IPS DF 6.9 (cell line): ENCODE data around the gene MRTFA.
"Not testable (repeated sequence)": the region's sequence is repeated elsewhere in the genome, so short reads cannot be mapped to it uniquely, and the experiment has no call there.

ENCODE experiments used
- DNase-seq: peaks from one replicate; pipeline ENCODE4 v3.0.0-alpha.2; 2013; ENCODE audit warnings: low read depth, low spot score
- H3K27ac ChIP-seq: one replicate; pipeline ENCODE4 v1.5.1; 2013; ENCODE audit warnings: low read length, control low read depth
- H3K27me3 ChIP-seq: 2 replicates; pipeline ENCODE4 v1.6.1; 2013; ENCODE audit warnings: mild to moderate bottlenecking, low read length; ENCODE audit not compliant: control insufficient read depth, insufficient read depth
- H3K36me3 ChIP-seq: 2 replicates; pipeline ENCODE4 v1.6.1; 2013; ENCODE audit warnings: low read length; ENCODE audit not compliant: control insufficient read depth, insufficient read depth
- H3K4me1 ChIP-seq: 2 replicates; pipeline ENCODE4 v1.6.1; 2013; ENCODE audit warnings: low read length; ENCODE audit not compliant: control insufficient read depth, insufficient read depth
- H3K4me3 ChIP-seq: 2 replicates; pipeline ENCODE4 v1.5.1; 2013; ENCODE audit warnings: mild to moderate bottlenecking, low read length
- H3K9me3 ChIP-seq: 2 replicates; pipeline ENCODE4 v1.6.1; 2013; ENCODE audit warnings: low read length, inconsistent platforms; ENCODE audit not compliant: control insufficient read depth, insufficient read depth
- WGBS: extraction: QIAGEN DNeasy Blood & Tissue Kit; methylation state at CpG from one replicate; pipeline ENCODE4 v1.1.7; 2013; ENCODE audit warnings: mixed read lengths, missing lambda C conversion rate; ENCODE audit not compliant: insufficient read length, insufficient coverage; 5-methylcytosine and 5-hydroxymethylcytosine counted together

The MRTFA gene

DNA sequence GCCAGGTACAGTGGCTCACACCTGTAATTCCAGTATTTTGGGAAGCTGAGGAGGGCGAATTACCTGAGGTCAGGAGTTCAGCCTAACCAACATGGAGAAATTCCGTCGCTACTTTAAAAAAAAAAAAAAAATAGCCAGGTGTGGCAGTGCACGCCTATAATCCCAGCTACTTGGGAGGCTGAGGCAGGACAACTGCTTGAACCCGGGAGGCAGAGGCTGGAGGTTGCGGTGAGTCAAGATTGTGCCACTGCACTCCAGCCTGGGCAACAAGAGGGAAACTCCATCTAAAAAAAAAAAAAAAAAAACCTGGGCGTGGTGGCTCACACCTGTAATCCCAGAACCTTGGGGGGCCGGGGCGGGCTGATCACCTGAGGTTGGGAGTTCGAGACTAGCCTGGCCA lies 37.8 kb downstream of the MRTFA start:
- not testable (repeated sequence) for H3K27ac ChIP-seq, H3K4me1 ChIP-seq, H3K4me3 ChIP-seq, H3K36me3 ChIP-seq, H3K9me3 ChIP-seq, DNase-seq, H3K27me3 ChIP-seq
- WGBS: no CpG with 5 or more reads among the region's 10 CpGs

DNA sequence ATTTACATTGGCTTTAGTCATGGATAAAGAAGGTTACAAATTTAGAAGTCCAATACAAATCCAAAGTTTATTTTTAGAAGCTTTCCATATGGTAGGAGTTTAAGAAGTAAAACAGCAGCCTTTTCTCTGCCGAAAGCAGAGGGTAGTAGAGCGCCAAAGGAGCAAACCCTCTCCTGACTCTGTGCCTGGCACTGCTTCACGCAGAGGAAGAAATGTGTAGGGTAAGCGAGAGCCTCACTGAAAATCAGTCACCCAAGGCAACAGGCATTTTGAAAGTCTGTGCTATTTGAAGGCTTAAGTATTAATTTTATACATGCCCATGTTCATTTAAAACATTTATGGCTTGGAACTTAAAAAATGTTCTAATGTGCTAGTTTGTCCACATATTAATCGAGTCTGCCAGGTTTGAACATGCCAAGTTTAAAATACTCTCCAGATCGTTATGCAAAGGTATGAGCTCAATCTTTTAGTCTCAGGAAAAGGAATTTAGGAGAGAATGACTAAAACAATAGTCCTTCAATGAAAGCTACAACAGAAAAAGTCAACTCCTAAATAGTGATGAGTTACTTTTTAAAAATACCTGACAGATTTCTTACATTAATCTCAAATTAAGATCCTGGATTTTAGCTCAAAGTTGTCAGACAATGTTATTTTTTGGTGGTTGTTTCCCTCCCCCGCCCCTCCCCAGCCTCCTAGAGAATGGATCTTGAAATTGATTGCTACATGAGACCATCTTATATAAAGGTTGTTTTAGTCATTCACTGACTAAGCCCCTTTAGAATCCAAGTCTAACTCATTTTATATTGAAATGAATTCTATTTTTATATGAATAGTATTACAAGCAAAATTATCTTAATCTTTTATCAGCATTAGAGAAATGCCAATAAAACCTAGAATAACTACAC lies 38.7 kb downstream of the MRTFA start:
- WGBS: no CpG with 5 or more reads among the region's 7 CpGs
- Histone ChIP-seq H3K4me3 (no peak overlapping the region), H3K9me3 (0 out of 2 replicates have a peak, but pooled peaks cover 1% of the 10 kb centered on the region), H3K4me1 (0 out of 2 replicates have a peak, but pooled peaks cover 1% of the 10 kb centered on the region), H3K27me3 (no peaks in the 10 kb centered on the region), H3K27ac (no peak overlapping the region), H3K36me3 (no peaks in the 10 kb centered on the region)
- DNase-seq: no peak

DNA sequence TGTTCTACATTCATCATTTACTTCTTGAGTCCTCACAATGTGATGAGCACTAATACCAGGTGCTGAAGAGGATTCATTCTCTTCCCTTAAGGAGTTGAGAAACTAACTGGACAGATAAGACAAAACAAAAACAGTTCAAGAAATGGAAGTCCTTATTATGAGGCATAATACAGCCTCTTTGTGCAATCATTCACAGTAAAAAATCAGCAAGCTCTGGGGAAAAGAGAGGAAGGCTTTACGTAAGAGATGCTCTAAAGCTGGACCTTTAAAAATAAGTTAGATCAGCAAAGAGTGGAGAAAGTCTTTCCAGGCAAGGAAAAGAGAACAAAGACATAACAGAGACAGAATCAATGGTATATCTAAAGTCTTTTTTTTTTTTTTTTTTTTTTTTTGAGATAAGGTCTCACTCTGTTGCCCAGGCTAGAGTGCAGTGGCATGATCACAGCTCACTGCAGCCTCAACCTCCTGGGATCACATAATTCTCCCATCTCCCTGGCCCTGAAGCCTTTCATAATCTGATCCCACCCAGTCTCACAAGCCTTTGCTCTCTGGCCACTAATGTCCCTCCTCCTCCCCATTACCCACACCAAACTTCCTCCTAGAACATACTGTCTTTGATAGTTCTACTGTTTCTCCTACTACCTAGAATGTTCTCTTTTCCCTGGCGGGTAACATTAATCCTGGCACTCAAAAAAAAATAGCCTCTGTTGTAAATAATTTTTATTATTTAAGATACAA lies 40.9 kb downstream of the MRTFA start:
- 0 out of 2 replicates have a peak, but pooled peaks cover 1% of the 10 kb centered on the region for H3K4me1 ChIP-seq
- no CpG with 5 or more reads among the region's 2 CpGs for WGBS

DNA sequence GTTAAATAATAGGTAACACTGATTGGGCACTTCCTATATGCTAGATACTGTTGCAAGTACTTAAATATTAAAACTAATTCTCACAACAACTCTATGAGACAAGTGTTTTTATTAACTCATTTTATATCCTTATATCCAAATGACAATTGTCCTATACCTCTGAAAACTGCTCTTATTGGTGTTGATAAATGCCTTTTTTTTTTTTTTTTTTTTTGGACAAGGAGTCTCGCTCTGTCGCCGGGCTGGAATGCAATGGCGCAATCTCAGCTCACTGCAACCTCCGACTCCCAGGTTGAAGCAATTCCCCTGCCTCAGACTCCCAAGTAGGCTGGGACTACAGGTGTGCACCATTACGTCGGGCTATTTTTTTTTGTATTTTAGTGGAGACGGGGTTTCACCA lies 41.6 kb downstream of the MRTFA start:
- H3K36me3 ChIP-seq: no peaks in the 10 kb centered on the region
- no CpG with 5 or more reads among the region's 8 CpGs for WGBS
- no peak for DNase-seq
- 0 out of 2 replicates have a peak, but pooled peaks cover 1% of the 10 kb centered on the region for H3K9me3 ChIP-seq
- H3K27ac ChIP-seq: no peak overlapping the region
- H3K4me1 ChIP-seq: 0 out of 2 replicates have a peak, but pooled peaks cover 1% of the 10 kb centered on the region
- no peaks in the 10 kb centered on the region for H3K27me3 ChIP-seq
- no peak overlapping the region for H3K4me3 ChIP-seq

More for the DNA sequence above, 40.9 kb downstream of the MRTFA start:
- DNase-seq: no peak
- 0 out of 2 replicates have a peak, but pooled peaks cover 1% of the 10 kb centered on the region for H3K9me3 ChIP-seq
- no peaks in the 10 kb centered on the region for H3K27me3 ChIP-seq
- H3K4me3 ChIP-seq: no peak overlapping the region
- H3K27ac ChIP-seq: no peak overlapping the region
- no peaks in the 10 kb centered on the region for H3K36me3 ChIP-seq

DNA sequence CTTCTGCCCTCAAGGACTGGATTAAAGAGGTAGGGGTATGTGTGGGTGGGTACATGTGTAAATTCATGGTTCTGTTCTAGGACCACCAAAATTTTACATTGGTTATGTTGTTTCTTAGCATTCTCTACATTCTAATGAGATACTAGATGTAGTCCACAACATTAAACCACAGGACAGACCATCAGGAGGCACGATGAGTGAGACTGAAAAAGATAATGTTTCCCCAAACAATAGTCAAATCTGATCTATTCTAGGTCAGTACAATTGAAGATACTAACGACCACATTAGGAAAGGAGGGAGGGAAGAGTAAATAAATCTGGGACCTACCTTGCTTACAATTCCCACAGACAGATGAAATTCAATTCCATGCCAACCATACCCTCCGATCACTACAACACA lies 42.2 kb downstream of the MRTFA start:
- WGBS: 100% methylated on average over 1 of the region's 3 CpGs
- H3K27ac ChIP-seq: no peak overlapping the region
- no peaks in the 10 kb centered on the region for H3K36me3 ChIP-seq
- 0 out of 2 replicates have a peak, but pooled peaks cover 1% of the 10 kb centered on the region for H3K4me1 ChIP-seq
- DNase-seq: no peak
- H3K9me3 ChIP-seq: 0 out of 2 replicates have a peak, but pooled peaks cover 1% of the 10 kb centered on the region
- no peak overlapping the region for H3K4me3 ChIP-seq
- H3K27me3 ChIP-seq: no peaks in the 10 kb centered on the region

DNA sequence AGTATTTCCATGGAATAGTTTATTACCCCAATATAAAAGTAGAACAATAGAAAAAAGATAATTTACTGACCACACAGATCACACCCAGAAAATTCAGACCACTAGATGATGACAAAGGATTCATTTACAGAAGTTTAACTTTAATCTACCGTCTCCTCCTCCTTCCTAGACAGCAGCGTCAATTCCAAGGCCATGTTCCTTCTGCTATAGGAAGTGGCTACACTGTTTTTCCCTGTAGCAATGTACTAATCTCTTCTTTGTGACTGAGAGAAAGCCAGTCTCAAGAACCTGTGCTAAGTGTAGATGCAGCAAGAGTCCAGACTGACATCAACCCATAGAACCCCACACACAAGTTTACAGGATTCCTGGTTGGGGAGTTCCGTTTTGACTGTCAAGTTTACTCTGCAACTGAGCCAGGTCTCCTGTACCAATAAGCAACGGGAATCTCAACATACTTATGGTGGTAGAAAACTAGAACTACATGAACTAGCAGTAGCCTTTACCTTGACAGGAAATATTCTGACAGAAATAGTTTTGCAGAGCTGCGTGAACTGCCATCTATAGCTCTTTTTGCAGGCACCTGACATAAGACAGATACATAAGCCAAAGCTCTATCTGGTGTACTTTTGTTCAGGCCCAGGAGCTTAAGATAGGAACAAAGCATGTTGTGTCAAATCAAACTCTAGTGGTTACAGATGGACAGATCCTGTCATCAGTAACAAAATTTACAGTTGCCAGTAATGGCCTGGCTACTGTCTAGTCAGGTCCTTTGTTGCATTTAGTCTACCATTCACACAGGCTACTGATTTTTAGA lies 42.9 kb downstream of the MRTFA start:
- Histone ChIP-seq H3K9me3 (0 out of 2 replicates have a peak, but pooled peaks cover 1% of the 10 kb centered on the region), H3K4me3 (no peak overlapping the region), H3K4me1 (0 out of 2 replicates have a peak, but pooled peaks cover 1% of the 10 kb centered on the region), H3K27ac (no peak overlapping the region), H3K36me3 (no peaks in the 10 kb centered on the region), H3K27me3 (no peaks in the 10 kb centered on the region)
- WGBS: no CpG with 5 or more reads among the region's 5 CpGs
- no peak for DNase-seq

DNA sequence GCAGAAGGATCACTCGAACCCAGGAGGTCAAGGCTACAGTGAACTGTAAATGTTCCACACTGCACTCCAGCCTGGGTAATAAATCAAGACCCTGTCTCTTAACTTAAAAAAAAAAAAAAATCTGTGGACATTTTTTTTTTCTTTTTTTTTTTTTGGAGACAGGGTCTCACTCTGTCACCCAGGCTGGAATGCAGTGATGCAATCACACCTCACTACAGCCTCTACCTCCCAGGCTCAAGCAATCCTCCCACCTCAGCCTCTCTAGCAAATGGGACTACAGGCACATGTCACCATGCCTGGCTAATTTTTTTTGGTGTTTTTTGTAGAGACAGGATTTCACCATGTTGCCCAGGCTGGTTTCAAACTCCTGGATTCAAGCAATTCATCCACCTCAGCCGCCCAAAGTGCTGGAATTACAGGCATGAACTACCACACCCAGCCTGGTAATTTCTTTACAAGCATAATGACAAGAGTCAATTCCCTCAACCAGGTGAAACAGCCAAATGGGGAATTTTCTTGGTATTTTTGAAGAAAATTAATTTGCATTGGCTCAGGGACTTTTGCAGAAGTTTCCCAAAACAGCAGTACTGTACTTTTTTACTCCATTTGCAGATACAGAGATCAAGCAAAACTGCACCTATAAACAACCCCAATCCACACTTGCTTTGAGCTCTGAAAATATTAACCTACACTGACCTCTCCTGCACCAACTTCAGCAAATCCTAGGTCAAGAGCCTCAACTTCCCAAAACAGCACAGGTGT lies 44.0 kb downstream of the MRTFA start:
- Histone ChIP-seq H3K9me3 (0 out of 2 replicates have a peak, but pooled peaks cover 1% of the 10 kb centered on the region), H3K4me3 (no peak overlapping the region), H3K4me1 (0 out of 2 replicates have a peak, but pooled peaks cover under 1% of the 10 kb centered on the region), H3K27ac (no peak overlapping the region), H3K27me3 (no peaks in the 10 kb centered on the region), H3K36me3 (no peaks in the 10 kb centered on the region)
- DNase-seq: no peak
- WGBS: no CpG with 5 or more reads among the region's 2 CpGs

DNA sequence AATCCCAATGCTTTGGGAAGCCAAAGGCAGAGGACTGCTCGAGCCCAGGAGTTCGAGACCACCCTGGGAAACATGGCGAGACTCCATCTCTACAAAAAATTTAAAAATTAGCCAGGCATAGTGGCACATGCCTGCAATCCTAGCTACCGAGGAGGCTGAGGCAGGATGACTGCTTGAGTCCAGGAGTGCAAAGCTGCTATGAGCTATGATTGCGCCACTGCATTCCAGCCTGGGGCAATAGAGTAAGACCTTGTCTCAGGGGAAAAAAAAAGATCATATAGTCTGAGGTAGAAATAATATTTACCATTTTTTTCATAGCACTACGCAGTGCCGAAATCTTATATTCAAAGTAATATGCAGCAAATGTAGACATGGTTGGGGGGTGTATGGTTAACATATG lies 47.8 kb downstream of the MRTFA start:
- Histone ChIP-seq H3K36me3 (no peaks in the 10 kb centered on the region), H3K27me3 (no peaks in the 10 kb centered on the region), H3K4me3 (no peak overlapping the region), H3K9me3 (0 out of 2 replicates have a peak, but pooled peaks cover 1% of the 10 kb centered on the region), H3K4me1 (no peaks in the 10 kb centered on the region), H3K27ac (no peak overlapping the region)
- WGBS: no CpG with 5 or more reads among the region's 7 CpGs
- DNase-seq: no peak

DNA sequence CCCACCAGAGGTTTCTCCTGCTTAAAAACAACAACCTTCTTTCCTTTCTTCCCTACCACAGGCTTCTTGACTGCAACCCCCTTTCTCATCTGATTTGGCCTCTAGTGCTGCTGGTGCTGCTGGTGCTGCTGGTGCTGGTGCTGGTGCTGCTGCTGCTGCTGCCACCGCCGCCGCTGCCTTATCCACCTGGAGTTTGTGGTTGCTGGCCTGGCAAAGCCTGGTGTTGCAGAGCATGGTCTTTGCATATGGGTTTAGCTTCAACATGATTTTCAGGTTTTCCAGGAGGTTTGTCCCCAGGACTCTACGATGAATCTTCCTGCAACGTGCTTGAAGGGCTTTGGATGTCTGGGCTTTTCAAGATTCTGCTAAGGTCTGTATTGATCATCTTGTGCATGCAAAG lies 49.7 kb downstream of the MRTFA start:
- WGBS: no CpG with 5 or more reads among the region's 5 CpGs
- H3K27ac ChIP-seq: no peak overlapping the region
- H3K4me3 ChIP-seq: no peak overlapping the region

More for the DNA sequence above, 49.7 kb downstream of the MRTFA start:
- Histone ChIP-seq H3K4me1 (no peaks in the 10 kb centered on the region), H3K36me3 (no peaks in the 10 kb centered on the region), H3K27me3 (no peaks in the 10 kb centered on the region), H3K9me3 (no peaks in the 10 kb centered on the region)
- DNase-seq: no peak
